NK-92 (cell line): ENCODE measurements around the gene OR9Q1.

Experiments
- DNase-seq: peaks from one replicate; lab custom pipeline; 2025; ENCODE audit not compliant: unreplicated experiment; lab: John Stamatoyannopoulos, UW

OR9Q1 gene

DNA sequence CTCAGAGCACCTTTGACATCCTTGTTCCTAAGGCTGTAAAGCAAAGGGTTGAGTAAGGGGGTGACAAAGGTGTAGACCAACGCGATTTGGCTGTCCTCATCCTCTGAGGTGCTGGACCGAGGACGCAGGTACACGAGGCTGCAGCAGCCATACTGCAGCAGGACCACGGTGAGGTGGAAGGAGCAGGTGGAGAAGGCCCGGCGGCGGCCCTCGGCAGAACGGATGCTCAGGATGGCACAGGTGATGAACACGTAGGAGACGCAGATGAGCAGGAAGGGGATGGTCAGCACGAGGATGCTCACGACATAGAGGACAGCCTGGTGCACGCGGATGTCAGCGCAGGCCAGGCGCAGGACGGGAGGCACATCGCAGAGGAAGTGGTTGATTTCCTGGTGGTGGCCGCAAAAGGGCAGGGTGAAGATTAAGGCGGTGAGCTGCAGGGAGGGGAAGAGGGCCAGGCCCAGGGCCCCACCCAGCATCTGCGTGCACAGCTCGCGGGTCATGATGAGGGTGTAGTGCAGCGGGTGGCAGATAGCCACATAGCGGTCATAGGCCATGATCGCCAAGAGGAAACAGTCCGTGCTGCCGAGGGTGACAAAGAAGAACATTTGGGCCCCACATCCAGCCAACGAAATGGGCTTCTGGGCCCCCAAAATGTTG is 204.4 kb downstream of the OR9Q1 start:
- no peak for DNase-seq
